Endometrium (tissue), 2 donors: Measurements from ENCODE around the gene ZKSCAN1.
"Not testable (repeated sequence)": the region's sequence is repeated elsewhere in the genome, so short reads cannot be mapped to it uniquely, and the experiment has no call there.

Source experiments
- FAIRE-seq: peaks from 2 replicates; lab custom pipeline; 2012; peaks lifted over from hg19 to GRCh38; lab: Jason Lieb, UNC
- donor health status: control.
- donor health status: control.

The ZKSCAN1 gene

GRCh38 chr7:100015232-100016214 lies at the start of gene ZKSCAN1:
ZKSCAN1 (plus strand) TSS chr7:100015596; CDS start chr7:100023507, 7,911 bp downstream.
- no peak for FAIRE-seq

- FAIRE-seq: no peak
These were observed 46.1 kb upstream of the ZKSCAN1 start for GRCh38 chr7:99969298-99969697.

DNA sequence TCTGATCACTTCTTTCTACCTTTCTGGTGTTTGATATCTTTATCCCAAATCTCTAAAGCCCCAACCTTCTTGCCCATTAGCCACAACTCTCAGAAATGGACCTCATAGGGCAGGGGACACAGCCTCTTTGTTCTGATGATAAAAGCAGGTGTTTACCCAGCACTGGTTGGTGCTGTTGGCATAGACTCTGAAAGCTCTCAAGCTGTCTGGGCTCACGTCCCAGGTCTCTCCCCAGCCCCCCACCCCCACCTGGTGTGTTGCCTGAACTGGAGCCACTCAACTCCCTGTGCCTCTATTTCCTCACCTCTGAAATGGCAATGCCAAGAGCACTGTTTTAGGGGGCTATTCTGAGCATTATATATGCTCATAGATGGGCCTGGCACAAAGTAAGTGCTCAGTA lies 45.6 kb upstream of the ZKSCAN1 start:
- not testable (repeated sequence) for FAIRE-seq

- FAIRE-seq: no peak
These were observed 44.2 kb upstream of the ZKSCAN1 start for GRCh38 chr7:99971242-99971641.

- FAIRE-seq: not testable (repeated sequence)
These were observed 41.6 kb upstream of the ZKSCAN1 start for GRCh38 chr7:99973817-99974216.

- no peak for FAIRE-seq
These were observed 40.7 kb upstream of the ZKSCAN1 start for GRCh38 chr7:99974681-99975080.

GRCh38 chr7:99975782-99976521 lies 39.4 kb upstream of the ZKSCAN1 start, which contains the start of gene AZGP1:
AZGP1 (minus strand) TSS chr7:99976031; CDS start chr7:99976020, 11 bp downstream.
- FAIRE-seq: no peak

DNA sequence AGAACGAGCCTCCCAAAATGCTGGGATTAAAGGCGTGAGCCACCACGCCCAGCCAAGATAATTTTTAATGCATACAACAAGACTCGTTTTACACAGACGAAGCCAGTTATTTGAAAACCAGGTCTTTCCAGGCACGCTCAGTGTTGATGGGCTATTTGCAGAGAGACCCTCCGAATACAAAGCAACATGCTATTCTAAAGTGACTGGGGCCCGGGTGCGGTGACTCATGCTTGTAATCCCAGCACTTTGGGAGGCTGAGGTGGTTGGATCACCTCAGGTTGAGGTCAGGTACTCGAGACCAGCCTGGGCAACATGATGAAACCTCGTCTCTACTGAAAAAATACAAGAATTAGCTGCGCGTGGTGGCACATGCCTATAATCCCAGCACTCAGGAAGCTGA lies 38.8 kb upstream of the ZKSCAN1 start:
- FAIRE-seq: no peak

DNA sequence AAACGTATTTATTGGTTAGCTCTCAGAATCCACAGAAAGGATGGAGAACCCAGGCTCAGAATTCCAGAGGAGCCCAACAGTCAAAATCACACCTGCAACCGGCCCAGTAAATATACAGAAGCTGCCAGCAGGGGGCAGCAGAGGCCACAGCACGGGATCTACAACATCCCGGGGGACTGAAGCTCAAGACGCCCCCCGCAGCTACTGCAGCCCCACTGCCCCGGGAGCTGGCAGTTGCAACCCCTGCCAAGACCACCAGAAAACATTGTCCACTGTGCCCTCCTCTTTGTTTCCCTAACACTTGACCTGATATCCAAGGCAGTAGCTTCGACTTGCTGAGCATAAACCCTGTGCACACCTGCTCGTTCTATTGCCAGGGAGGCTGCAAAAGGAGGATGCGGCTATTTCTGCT lies 35.6 kb upstream of the ZKSCAN1 start:
- FAIRE-seq: not testable (repeated sequence)

DNA sequence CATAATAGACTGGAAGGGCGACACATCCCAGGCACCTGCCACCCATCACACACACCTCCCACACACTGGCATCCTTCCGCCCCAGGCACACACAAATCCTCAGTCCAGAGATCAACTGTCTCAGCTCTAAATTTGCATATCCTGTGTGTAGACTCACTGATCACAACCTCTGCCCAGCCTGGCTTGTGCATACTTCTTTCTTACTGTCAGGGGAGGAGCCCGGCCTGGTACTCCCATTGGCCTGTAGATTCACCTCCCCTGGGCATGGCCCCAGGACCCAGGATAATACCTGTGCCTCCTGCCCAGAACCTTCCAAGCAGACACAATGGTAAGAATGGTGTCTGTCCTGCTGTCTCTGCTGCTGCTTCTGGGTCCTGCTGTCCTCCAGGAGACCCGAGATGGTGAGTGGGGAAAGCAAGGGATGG lies 34.9 kb upstream of the ZKSCAN1 start:
- not testable (repeated sequence) for FAIRE-seq

DNA sequence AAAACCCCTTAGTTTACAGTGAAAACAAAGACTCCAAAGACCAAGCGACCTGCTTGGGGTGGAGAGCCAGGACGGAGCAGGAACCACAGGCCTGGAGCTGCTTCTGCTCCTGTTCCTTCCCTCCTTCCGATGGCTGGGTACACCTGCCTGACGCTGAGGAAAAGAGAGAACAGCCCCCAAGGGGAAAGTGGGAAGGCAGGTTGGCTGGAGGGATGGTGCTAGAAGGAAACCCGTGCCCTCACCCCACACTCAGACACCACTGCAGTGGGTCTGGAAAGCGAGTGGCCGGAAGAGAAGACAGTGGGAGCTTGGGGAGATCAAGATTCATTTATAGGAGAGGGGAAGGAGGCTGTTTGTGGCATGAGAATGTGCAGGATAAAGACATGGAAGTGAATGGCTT lies 34.3 kb upstream of the ZKSCAN1 start:
- not testable (repeated sequence) for FAIRE-seq

DNA sequence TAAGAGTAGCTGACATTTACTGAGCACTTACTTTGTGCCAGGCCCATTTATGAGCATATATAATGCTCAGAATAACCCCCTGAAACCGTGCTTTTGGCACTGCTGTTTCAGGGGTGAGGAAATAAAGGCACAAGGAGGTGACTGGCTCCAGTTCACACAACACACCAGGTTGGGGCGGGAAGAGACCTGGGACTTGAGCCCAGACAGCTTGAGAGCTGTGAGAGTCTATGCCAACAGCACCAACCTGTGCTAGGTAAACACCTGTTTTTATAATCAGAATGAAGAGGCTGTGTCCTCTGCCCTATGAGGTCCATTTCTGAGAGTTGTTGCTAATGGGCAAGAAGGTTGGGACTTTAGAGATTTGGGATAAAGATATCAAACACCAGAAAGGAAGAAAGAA lies 30.8 kb upstream of the ZKSCAN1 start:
- FAIRE-seq: no peak

DNA sequence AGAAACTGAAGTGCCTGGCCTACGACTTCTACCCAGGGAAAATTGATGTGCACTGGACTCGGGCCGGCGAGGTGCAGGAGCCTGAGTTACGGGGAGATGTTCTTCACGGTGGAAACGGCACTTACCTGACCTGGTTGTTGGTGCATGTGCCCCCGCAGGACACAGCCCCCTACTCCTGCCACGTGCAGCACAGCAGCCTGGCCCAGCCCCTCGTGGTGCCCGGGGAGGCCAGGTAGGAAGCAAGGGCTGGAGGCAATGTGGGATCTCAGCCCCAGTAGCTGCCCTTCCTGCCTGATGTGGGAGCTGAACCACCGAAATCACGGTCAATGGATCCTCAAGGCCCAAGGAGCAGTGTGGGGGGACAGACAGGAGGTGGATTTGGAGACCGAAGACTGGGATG lies 28.1 kb upstream of the ZKSCAN1 start:
- not testable (repeated sequence) for FAIRE-seq

- FAIRE-seq: no peak
These were observed 27.6 kb upstream of the ZKSCAN1 start for GRCh38 chr7:99987846-99988245.

GRCh38 chr7:99990460-99990852 lies 24.9 kb upstream of the ZKSCAN1 start:
- no peak for FAIRE-seq

- FAIRE-seq: not testable (repeated sequence)
These were observed 23.9 kb upstream of the ZKSCAN1 start for GRCh38 chr7:99991543-99991942.

- no peak for FAIRE-seq
These were observed 22.9 kb upstream of the ZKSCAN1 start for GRCh38 chr7:99992330-99993038.

GRCh38 chr7:99994819-99995218 lies 20.6 kb upstream of the ZKSCAN1 start:
- no peak for FAIRE-seq

DNA sequence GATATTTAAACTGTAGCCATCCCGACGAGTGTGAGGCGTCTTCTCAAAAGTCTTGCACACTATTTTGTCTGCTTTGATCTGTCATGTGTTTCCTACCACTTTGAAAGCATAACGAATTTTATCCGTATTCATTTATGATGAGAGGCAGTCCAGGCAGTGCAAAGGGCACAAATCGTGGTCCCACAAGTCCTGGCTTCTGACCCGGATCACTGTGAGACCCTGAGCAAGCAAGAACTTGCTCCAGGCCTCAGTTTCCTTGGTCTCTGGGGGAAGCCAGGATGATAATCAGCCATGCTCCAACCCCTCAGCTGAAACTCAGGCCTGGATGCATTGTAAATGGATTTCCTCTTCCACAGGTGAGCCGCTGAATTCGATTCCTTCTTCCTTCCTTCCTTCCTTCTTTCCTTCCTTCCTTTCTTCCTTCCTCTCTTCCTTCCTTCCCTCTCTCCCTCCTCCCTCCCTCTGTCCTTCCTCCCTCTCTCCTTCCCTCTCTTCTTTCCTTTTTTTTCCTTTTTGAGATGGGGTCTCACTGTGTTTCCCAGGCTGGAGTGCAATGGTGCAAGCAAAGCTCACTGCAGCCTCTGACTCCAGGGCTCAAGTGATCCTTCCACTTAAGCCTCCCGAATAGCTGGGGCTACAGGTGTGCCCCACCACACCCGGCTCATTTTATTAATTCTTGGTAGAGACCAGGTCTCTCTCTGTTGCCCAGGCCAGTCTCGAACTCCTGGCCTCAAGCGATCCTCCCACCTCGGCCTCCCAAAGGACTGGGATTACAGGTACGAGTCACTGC lies 18.4 kb upstream of the ZKSCAN1 start:
- no peak for FAIRE-seq

- no peak for FAIRE-seq
These were observed 17.8 kb upstream of the ZKSCAN1 start for GRCh38 chr7:99997545-99998137.

DNA sequence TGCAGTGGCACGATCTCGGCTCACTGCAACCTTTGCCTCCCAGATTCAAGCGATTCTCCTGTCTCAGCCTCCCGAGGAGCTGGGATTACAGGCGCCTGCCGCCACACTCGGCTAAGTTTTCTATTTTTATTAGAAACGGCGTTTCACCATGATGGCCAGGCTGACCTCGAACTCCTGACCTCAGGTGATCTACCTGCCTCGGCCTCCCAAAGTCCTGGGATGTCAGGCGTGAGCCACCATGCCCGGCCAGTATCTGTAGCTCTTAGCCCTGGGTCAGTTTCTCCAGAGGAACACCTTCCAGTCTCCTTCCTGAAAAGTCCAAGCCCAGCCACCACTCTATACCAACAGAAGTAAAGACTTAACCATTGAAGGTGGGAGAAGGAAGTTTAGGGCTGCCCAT lies 15.2 kb upstream of the ZKSCAN1 start:
- FAIRE-seq: no peak
